GM12878 (cell line): ENCODE data around the gene LANCL3. TPM values are rescaled to one million over a fixed set of nuclear protein-coding genes. Genes with fewer than 3 reads are reported as not detected.

Experiments
- ATAC-seq: fragments of 200-7000 bp; cut with Tn5 transposase; 3 replicates; pipeline ENCODE4 v1.9.1; 2020; ENCODE audit warnings: mild to moderate bottlenecking, moderate library complexity
- BruUV-seq: library from RNA; stranded (reverse); fragments of 400-500 nt; replicated peaks from 2 replicates; lab custom pipeline; 2021; lab: Mats Ljungman, UMichigan
- CTCF ChIA-PET: fragments of 300-600 bp; sonication (Branson Sonifier 250); formaldehyde crosslinking; extraction: SDS; loops from one replicate; lab custom pipeline; 2021; ENCODE audit warnings: inconsistent platforms; lab: Yijun Ruan, JAX
- POLR2A ChIA-PET: fragments of 350-600 bp; formaldehyde crosslinking; extraction: SDS; loops from one replicate; lab custom pipeline; 2021; ENCODE audit warnings: inconsistent platforms; lab: Charles Lee
- RAD21 ChIA-PET: fragments of 300-600 bp; sonication (Branson Sonifier 250); formaldehyde crosslinking; loops from one replicate; lab custom pipeline; 2023; ENCODE audit warnings: antibody characterized with exemption; ENCODE audit not compliant: unreplicated experiment; lab: Charles Lee
- SMC1A ChIA-PET: fragments of 300-600 bp; sonication (Branson Sonifier 250); formaldehyde crosslinking; loops from one replicate; lab custom pipeline; 2023; ENCODE audit not compliant: unreplicated experiment, uncharacterized antibody; lab: Charles Lee
- DNase-seq: peaks from one replicate; pipeline ENCODE4 v3.0.0-alpha.2; 2011; ENCODE audit warnings: low read depth, low spot score
- FAIRE-seq: peaks from 3 replicates; lab custom pipeline; 2011; peaks lifted over from hg19 to GRCh38; lab: Jason Lieb, UNC
- H2AFZ ChIP-seq: 2 replicates; pipeline ENCODE4 v1.6.0; 2011; ENCODE audit warnings: low read depth, low read length, control low read depth; ENCODE audit not compliant: control insufficient read depth
- H3K27ac ChIP-seq: 2 replicates; pipeline ENCODE4 v1.5.1; 2011; ENCODE audit warnings: control low read depth; ENCODE audit not compliant: control insufficient read depth, insufficient read depth
- H3K27me3 ChIP-seq, 2 experiments: replicated peaks in 1 of 2; 2 replicates each; pipeline versions ENCODE4 v1.6.0 to v1.6.1; 2011; ENCODE audit warnings: low read length in 1 of 2; ENCODE audit not compliant: control insufficient read depth in 2 of 2, insufficient read depth in 2 of 2
- H3K36me3 ChIP-seq, 2 experiments: 2 replicates each; pipeline ENCODE4 v1.5.1; 2011; ENCODE audit warnings: low read length in 1 of 2; ENCODE audit not compliant: control insufficient read depth in 2 of 2, insufficient read depth in 2 of 2
- H3K4me1 ChIP-seq: 2 replicates; pipeline ENCODE4 v1.6.1; 2011; ENCODE audit warnings: mild to moderate bottlenecking, low read length, moderate library complexity, mixed read lengths; ENCODE audit not compliant: control insufficient read depth, insufficient read depth
- H3K4me2 ChIP-seq: 2 replicates; pipeline ENCODE4 v1.6.0; 2011; ENCODE audit warnings: control low read depth; ENCODE audit not compliant: control insufficient read depth, insufficient read depth
- H3K4me3 ChIP-seq: fragments of 200-600 bp; sonication (generic); 2 replicates; pipeline ENCODE4 v1.5.1; 2016
- H3K79me2 ChIP-seq: 2 replicates; pipeline ENCODE4 v1.6.0; 2011; ENCODE audit warnings: low read length; ENCODE audit not compliant: control insufficient read depth, insufficient read depth
- H3K9ac ChIP-seq: 2 replicates; pipeline ENCODE4 v1.8.0; 2011; ENCODE audit warnings: low read length, control low read depth, mixed read lengths; ENCODE audit not compliant: control insufficient read depth, insufficient read depth
- H3K9me3 ChIP-seq: replicated peaks from 3 replicates; pipeline ENCODE4 v1.5.1; 2011; ENCODE audit warnings: mild to moderate bottlenecking, low read length; ENCODE audit not compliant: control insufficient read depth, insufficient read depth
- H4K20me1 ChIP-seq: 2 replicates; pipeline ENCODE4 v1.6.0; 2011; ENCODE audit not compliant: control insufficient read depth, insufficient read depth
- ATF7 ChIP-seq: fragments of 450-650 bp; IDR thresholded peaks from 2 replicates; pipeline ENCODE4 v1.6.1; 2016; ENCODE audit warnings: low read depth, mild to moderate bottlenecking
- BMI1 ChIP-seq: fragments of 450-650 bp; IDR thresholded peaks from 2 replicates; pipeline ENCODE4 v1.6.1; 2016; ENCODE audit warnings: mild to moderate bottlenecking, moderate library complexity, borderline replicate concordance
- FOXM1 ChIP-seq: IDR thresholded peaks from 2 replicates; pipeline ENCODE4 v1.6.1; 2012; ENCODE audit warnings: low read depth, mild to moderate bottlenecking, inconsistent platforms, low read length, moderate library complexity
- HCFC1 ChIP-seq: fragments of 150-350 bp; IDR thresholded peaks from 2 replicates; pipeline ENCODE4 v1.6.1; 2014; ENCODE audit warnings: low read length
- IRF4 ChIP-seq: IDR thresholded peaks from 2 replicates; pipeline ENCODE4 v1.6.1; 2011; ENCODE audit warnings: low read depth, low read length
- NFIC ChIP-seq: IDR thresholded peaks from 2 replicates; pipeline ENCODE4 v1.6.1; 2012; ENCODE audit warnings: low read depth, mild to moderate bottlenecking, inconsistent platforms, low read length, moderate library complexity
- POLR2A ChIP-seq: IDR thresholded peaks from 2 replicates; pipeline ENCODE4 v1.6.1; 2011; ENCODE audit warnings: low read depth, mild to moderate bottlenecking, low read length
- SMAD1 ChIP-seq: fragments of 450-650 bp; IDR thresholded peaks from 2 replicates; pipeline ENCODE4 v1.6.1; 2018; ENCODE audit warnings: mild to moderate bottlenecking, low read depth; ENCODE audit not compliant: partially characterized antibody
- SP1 ChIP-seq: IDR thresholded peaks from one replicate; pipeline ENCODE4 v1.6.1; 2011; ENCODE audit warnings: low read depth, low read length
- TCF12 ChIP-seq: IDR thresholded peaks from 2 replicates; pipeline ENCODE4 v1.6.1; 2011; ENCODE audit warnings: low read depth, mild to moderate bottlenecking, low read length
- TCF3 ChIP-seq: IDR thresholded peaks from 2 replicates; pipeline ENCODE4 v1.6.1; 2012; ENCODE audit warnings: low read depth, mild to moderate bottlenecking, low read length, borderline replicate concordance; ENCODE audit not compliant: insufficient read depth
- ZBED1 ChIP-seq: IDR thresholded peaks from 2 replicates; pipeline ENCODE4 v1.6.1; 2016; ENCODE audit warnings: borderline replicate concordance
- ZZZ3 ChIP-seq: IDR thresholded peaks from 2 replicates; pipeline ENCODE4 v1.6.1; 2011; ENCODE audit warnings: low read depth; ENCODE audit not compliant: control insufficient read depth, insufficient read length
- WGBS: methylation state at CpG from one replicate; pipeline ENCODE4 v1.1.6; 2016; ENCODE audit warnings: low lambda C conversion rate; ENCODE audit not compliant: insufficient replicate concordance, insufficient coverage; ENCODE audit errors: missing lambda C conversion rate; 5-methylcytosine and 5-hydroxymethylcytosine counted together
- in situ Hi-C: fragments of 300-500 bp; cut with MboI; formaldehyde crosslinking; loops from 9 replicates; pipeline ENCODE4 v1.14.3; 2018; ENCODE audit warnings: mixed read lengths
- intact Hi-C: fragments of 100-400 bp; cut with micrococcal nuclease; formaldehyde crosslinking; loops from one replicate; pipeline ENCODE4 v1.14.2; 2022; ENCODE audit not compliant: unreplicated experiment
- polyA plus RNA-seq, 11 experiments: library from polyadenylated mRNA; depleted of rRNA in 4 of 11; unstranded in 6 of 11; stranded (reverse) in 5 of 11; fragments of >200 nt; fragmentation: Nextera tagmentation in 4 of 11; fragmentation: Illumina TruSeq in 1 of 11; extraction: Ambion mirVana in 4 of 11; extraction: Trizol in 1 of 11; gene quantifications; 1 replicate in 1 of 11; 2 replicates in 10 of 11; pipeline versions ENCODE4 v1.2.1 to v1.2.3, GENCODE V29; 2011 to 2016; ENCODE audit warnings: inconsistent platforms in 2 of 11, missing spikeins in 2 of 11, low read depth in 1 of 11
- total RNA-seq, 4 experiments: library from RNA; depleted of rRNA in 3 of 4; stranded (reverse); fragments of >200 nt in 3 of 4; fragmentation: Illumina TruSeq in 1 of 4; extraction: Trizol in 1 of 4; gene quantifications; 2 replicates each; pipeline versions ENCODE4 v1.2.1 to v1.2.3, GENCODE V29; 2013 to 2021
- TF ChIP-seq, protein P1 (sequence below): fragments of 450-650 bp; formaldehyde crosslinking; IDR thresholded peaks from 2 replicates; pipeline ENCODE4 v1.4.0; 2020; ENCODE audit warnings: mild to moderate bottlenecking, moderate library complexity
- TF ChIP-seq, protein P2 (sequence below): fragments of 450-650 bp; conservative IDR thresholded peaks from 2 replicates; pipeline ENCODE4 v1.6.1; 2017; ENCODE audit warnings: mild to moderate bottlenecking, moderate library complexity
- TF ChIP-seq, protein P3 (sequence below): IDR thresholded peaks from 2 replicates; pipeline ENCODE4 v1.6.1; 2011; ENCODE audit warnings: mild to moderate bottlenecking, low read depth, low read length, moderate library complexity; ENCODE audit not compliant: insufficient replicate concordance
- TF ChIP-seq, protein P4 (sequence below): fragments of 450-650 bp; IDR thresholded peaks from 2 replicates; pipeline ENCODE4 v1.6.1; 2017; ENCODE audit warnings: mild to moderate bottlenecking

The LANCL3 gene
- total and polyA plus RNA-seq, 10 of the 15 experiments (the other 5 are each of a cell fraction or from before 2014, with no cell fraction given): not detected

DNA sequence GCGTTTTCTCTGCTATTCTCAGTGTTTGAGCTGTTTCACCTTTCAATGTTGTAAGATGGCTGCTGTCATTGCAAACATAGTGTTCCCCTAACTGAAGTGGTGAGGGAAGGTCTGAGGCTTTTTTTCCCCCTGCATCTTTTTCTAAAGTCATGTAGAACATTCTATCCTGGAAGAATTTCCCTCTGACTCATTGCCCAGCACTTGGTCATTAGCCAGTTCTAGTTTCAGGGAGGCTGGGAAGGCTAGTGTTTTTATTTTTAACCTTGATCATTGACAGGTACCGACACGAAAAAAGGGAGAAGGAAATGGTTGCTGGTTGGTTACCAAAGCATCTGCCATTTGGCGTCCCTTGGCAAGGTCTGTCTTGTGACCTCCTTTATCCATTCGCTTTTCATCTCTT is 6.6 kb downstream of the LANCL3 start:
- Histone ChIP-seq H2AFZ (no peak overlapping the region), H3K4me3 (no peak overlapping the region), H4K20me1 (no peaks in the 10 kb centered on the region), H3K36me3 (no peaks in the 10 kb centered on the region), H3K9ac (no peak overlapping the region), H3K4me2 (no peak overlapping the region), H3K4me1 (no peaks in the 10 kb centered on the region), H3K9me3 (no peaks in the 10 kb centered on the region), H3K27me3 (no peaks in the 10 kb centered on the region), H3K27ac (no peak overlapping the region), H3K79me2 (no peaks in the 10 kb centered on the region)
- no peak for FAIRE-seq
- ChIA-PET RAD21 (no interaction called here), CTCF (interaction anchor here (0.6 kb wide), 1 partner anchor 524 kb away, joined by 4 read pairs; no protein-coding TSS in a partner anchor), POLR2A (no interaction called here), SMC1A (no interaction called here)
- 21% methylated on average over 5 of the region's 5 CpGs for WGBS
- no TSS peak for BruUV-seq
- no peak for DNase-seq
- ATAC-seq: no peak
- TF ChIP-seq, protein P1, sequence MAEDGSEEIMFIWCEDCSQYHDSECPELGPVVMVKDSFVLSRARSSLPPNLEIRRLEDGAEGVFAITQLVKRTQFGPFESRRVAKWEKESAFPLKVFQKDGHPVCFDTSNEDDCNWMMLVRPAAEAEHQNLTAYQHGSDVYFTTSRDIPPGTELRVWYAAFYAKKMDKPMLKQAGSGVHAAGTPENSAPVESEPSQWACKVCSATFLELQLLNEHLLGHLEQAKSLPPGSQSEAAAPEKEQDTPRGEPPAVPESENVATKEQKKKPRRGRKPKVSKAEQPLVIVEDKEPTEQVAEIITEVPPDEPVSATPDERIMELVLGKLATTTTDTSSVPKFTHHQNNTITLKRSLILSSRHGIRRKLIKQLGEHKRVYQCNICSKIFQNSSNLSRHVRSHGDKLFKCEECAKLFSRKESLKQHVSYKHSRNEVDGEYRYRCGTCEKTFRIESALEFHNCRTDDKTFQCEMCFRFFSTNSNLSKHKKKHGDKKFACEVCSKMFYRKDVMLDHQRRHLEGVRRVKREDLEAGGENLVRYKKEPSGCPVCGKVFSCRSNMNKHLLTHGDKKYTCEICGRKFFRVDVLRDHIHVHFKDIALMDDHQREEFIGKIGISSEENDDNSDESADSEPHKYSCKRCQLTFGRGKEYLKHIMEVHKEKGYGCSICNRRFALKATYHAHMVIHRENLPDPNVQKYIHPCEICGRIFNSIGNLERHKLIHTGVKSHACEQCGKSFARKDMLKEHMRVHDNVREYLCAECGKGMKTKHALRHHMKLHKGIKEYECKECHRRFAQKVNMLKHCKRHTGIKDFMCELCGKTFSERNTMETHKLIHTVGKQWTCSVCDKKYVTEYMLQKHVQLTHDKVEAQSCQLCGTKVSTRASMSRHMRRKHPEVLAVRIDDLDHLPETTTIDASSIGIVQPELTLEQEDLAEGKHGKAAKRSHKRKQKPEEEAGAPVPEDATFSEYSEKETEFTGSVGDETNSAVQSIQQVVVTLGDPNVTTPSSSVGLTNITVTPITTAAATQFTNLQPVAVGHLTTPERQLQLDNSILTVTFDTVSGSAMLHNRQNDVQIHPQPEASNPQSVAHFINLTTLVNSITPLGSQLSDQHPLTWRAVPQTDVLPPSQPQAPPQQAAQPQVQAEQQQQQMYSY (CRISPR knock-in tag): no peak
- TF ChIP-seq SP1 (no peak), POLR2A (no peak), BMI1 (no peak), TCF12 (no peak), FOXM1 (no peak), NFIC (no peak), SMAD1 (no peak), ZZZ3 (no peak), IRF4 (no peak), ATF7 (no peak), TCF3 (no peak), HCFC1 (no peak), ZBED1 (no peak)
- TF ChIP-seq, protein P2, sequence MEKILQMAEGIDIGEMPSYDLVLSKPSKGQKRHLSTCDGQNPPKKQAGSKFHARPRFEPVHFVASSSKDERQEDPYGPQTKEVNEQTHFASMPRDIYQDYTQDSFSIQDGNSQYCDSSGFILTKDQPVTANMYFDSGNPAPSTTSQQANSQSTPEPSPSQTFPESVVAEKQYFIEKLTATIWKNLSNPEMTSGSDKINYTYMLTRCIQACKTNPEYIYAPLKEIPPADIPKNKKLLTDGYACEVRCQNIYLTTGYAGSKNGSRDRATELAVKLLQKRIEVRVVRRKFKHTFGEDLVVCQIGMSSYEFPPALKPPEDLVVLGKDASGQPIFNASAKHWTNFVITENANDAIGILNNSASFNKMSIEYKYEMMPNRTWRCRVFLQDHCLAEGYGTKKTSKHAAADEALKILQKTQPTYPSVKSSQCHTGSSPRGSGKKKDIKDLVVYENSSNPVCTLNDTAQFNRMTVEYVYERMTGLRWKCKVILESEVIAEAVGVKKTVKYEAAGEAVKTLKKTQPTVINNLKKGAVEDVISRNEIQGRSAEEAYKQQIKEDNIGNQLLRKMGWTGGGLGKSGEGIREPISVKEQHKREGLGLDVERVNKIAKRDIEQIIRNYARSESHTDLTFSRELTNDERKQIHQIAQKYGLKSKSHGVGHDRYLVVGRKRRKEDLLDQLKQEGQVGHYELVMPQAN: no peak
- TF ChIP-seq, protein P3, sequence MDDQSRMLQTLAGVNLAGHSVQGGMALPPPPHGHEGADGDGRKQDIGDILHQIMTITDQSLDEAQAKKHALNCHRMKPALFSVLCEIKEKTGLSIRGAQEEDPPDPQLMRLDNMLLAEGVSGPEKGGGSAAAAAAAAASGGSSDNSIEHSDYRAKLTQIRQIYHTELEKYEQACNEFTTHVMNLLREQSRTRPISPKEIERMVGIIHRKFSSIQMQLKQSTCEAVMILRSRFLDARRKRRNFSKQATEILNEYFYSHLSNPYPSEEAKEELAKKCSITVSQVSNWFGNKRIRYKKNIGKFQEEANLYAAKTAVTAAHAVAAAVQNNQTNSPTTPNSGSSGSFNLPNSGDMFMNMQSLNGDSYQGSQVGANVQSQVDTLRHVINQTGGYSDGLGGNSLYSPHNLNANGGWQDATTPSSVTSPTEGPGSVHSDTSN: no peak
- TF ChIP-seq, protein P4, sequence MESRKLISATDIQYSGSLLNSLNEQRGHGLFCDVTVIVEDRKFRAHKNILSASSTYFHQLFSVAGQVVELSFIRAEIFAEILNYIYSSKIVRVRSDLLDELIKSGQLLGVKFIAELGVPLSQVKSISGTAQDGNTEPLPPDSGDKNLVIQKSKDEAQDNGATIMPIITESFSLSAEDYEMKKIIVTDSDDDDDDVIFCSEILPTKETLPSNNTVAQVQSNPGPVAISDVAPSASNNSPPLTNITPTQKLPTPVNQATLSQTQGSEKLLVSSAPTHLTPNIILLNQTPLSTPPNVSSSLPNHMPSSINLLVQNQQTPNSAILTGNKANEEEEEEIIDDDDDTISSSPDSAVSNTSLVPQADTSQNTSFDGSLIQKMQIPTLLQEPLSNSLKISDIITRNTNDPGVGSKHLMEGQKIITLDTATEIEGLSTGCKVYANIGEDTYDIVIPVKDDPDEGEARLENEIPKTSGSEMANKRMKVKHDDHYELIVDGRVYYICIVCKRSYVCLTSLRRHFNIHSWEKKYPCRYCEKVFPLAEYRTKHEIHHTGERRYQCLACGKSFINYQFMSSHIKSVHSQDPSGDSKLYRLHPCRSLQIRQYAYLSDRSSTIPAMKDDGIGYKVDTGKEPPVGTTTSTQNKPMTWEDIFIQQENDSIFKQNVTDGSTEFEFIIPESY: no peak
- in situ Hi-C loops: no loop called here
- intact Hi-C loops: no loop called here
